Measurements from ENCODE around the gene CCNT2. TPM values are rescaled to one million over a fixed set of nuclear protein-coding genes. Genes with fewer than 3 reads are reported as not detected.

CCNT2 gene
- total RNA-seq, 1 experiment from 2014 or later = 41.7 TPM

- CTCF ChIA-PET = no interaction called here
- intact Hi-C loops (cut with micrococcal nuclease; ENCODE audit: unreplicated experiment) = no loop called here
- no peak for DNase-seq (ENCODE audit: low spot score)
- BruUV-seq (replicated peaks) = no TSS peak
- no peak overlapping the region for H3K27ac ChIP-seq (ENCODE audit: low read depth, low read length, poor library complexity, severe bottlenecking)
- peaks cover 6% of the 10 kb centered on the region for H3K4me1 ChIP-seq (ENCODE audit: insufficient read depth, low read length, poor library complexity, severe bottlenecking)
- POLR2A ChIA-PET (ENCODE audit: low non-redundant PET) = no interaction called here
- H3K27me3 ChIP-seq (replicated peaks; ENCODE audit: insufficient read depth, low read depth, low read length, poor library complexity) = no peaks in the 10 kb centered on the region
- TF ChIP-seq EZH2 (IDR thresholded peaks at IDR 0.05; ENCODE audit: borderline replicate concordance, low read depth, low read length, poor library complexity, severe bottlenecking) = no peak
- TF ChIP-seq, protein P1, sequence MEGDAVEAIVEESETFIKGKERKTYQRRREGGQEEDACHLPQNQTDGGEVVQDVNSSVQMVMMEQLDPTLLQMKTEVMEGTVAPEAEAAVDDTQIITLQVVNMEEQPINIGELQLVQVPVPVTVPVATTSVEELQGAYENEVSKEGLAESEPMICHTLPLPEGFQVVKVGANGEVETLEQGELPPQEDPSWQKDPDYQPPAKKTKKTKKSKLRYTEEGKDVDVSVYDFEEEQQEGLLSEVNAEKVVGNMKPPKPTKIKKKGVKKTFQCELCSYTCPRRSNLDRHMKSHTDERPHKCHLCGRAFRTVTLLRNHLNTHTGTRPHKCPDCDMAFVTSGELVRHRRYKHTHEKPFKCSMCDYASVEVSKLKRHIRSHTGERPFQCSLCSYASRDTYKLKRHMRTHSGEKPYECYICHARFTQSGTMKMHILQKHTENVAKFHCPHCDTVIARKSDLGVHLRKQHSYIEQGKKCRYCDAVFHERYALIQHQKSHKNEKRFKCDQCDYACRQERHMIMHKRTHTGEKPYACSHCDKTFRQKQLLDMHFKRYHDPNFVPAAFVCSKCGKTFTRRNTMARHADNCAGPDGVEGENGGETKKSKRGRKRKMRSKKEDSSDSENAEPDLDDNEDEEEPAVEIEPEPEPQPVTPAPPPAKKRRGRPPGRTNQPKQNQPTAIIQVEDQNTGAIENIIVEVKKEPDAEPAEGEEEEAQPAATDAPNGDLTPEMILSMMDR (conservative IDR thresholded peaks at IDR 0.05; ENCODE audit: low read depth, low read length) = no peak
- peaks cover 59% of the 10 kb centered on the region for H3K36me3 ChIP-seq (ENCODE audit: insufficient read depth, low read length, poor library complexity, severe bottlenecking)
- H3K4me3 ChIP-seq (ENCODE audit: low read depth, low read length, poor library complexity, severe bottlenecking) = no peak overlapping the region
- no peaks in the 10 kb centered on the region for H3K9me3 ChIP-seq (ENCODE audit: low read depth, low read length, poor library complexity, severe bottlenecking)
Observed at GRCh38 chr2:134943540-134943939, 24.9 kb downstream of the CCNT2 start.

DNA sequence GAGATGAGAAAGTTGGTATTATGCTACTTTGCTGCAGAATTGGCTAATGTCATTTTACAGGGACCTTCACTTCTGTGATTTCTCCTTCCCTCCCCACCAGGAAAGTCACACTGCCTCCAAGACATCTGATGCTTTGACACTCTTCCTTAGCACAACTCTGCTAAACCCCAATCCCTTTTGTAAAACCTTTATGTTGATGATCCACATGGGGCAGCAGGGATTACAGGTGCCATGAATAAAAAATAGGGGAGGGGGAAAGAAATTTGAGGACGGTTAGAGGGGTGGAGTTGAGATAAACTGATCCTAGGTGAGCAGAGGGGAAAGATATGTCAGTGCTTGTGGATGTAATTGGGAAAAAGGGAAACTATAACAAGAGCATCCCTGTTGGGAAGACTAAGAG, 26.4 kb downstream of the CCNT2 start:
- Histone ChIP-seq H3K4me1 (ENCODE audit: insufficient read depth, low read length, poor library complexity, severe bottlenecking) (peaks cover 6% of the 10 kb centered on the region), H3K9me3 (ENCODE audit: low read depth, low read length, poor library complexity, severe bottlenecking) (no peaks in the 10 kb centered on the region), H3K4me3 (ENCODE audit: low read depth, low read length, poor library complexity, severe bottlenecking) (no peak overlapping the region), H3K36me3 (ENCODE audit: insufficient read depth, low read length, poor library complexity, severe bottlenecking) (peaks cover 55% of the 10 kb centered on the region), H3K27ac (ENCODE audit: low read depth, low read length, poor library complexity, severe bottlenecking) (no peak overlapping the region), H3K27me3 (replicated peaks; ENCODE audit: insufficient read depth, low read depth, low read length, poor library complexity) (no peaks in the 10 kb centered on the region)
- CTCF ChIA-PET = no interaction called here
- intact Hi-C loops (cut with micrococcal nuclease; ENCODE audit: unreplicated experiment) = no loop called here
- DNase-seq (ENCODE audit: low spot score) = no peak
- no TSS peak for BruUV-seq (replicated peaks)
- TF ChIP-seq, protein P1 (conservative IDR thresholded peaks at IDR 0.05; ENCODE audit: low read depth, low read length) = no peak
- no peak for TF ChIP-seq EZH2 (IDR thresholded peaks at IDR 0.05; ENCODE audit: borderline replicate concordance, low read depth, low read length, poor library complexity, severe bottlenecking)
- POLR2A ChIA-PET (ENCODE audit: low non-redundant PET) = no interaction called here

DNA sequence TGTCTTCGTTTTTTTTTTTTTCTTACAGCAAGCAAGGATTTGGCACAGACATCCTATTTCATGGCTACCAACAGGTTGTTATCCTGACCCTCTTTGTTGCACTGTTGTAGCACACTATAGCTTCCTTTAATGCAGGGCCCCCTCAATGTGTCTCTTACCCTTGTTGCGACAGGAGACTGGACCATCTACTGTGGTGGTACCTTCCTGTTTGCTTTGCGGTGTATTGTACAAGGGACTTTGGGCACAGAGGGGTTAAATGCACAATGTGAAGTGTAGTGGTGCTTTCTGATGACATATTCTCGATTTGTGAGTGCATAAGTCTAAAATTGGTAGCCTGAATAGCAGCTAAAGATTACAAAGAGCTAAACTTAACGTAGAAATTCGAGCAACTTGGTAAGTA, 27.5 kb downstream of the CCNT2 start:
- ChIA-PET CTCF (no interaction called here), POLR2A (ENCODE audit: low non-redundant PET) (no interaction called here)
- Histone ChIP-seq H3K9me3 (ENCODE audit: low read depth, low read length, poor library complexity, severe bottlenecking) (no peaks in the 10 kb centered on the region), H3K36me3 (ENCODE audit: insufficient read depth, low read length, poor library complexity, severe bottlenecking) (peaks cover 48% of the 10 kb centered on the region), H3K4me1 (ENCODE audit: insufficient read depth, low read length, poor library complexity, severe bottlenecking) (peaks cover 6% of the 10 kb centered on the region), H3K27me3 (replicated peaks; ENCODE audit: insufficient read depth, low read depth, low read length, poor library complexity) (no peaks in the 10 kb centered on the region), H3K4me3 (ENCODE audit: low read depth, low read length, poor library complexity, severe bottlenecking) (no peak overlapping the region), H3K27ac (ENCODE audit: low read depth, low read length, poor library complexity, severe bottlenecking) (no peak overlapping the region)
- no peak for DNase-seq (ENCODE audit: low spot score)
- TF ChIP-seq, protein P1 (conservative IDR thresholded peaks at IDR 0.05; ENCODE audit: low read depth, low read length) = no peak
- no peak for TF ChIP-seq EZH2 (IDR thresholded peaks at IDR 0.05; ENCODE audit: borderline replicate concordance, low read depth, low read length, poor library complexity, severe bottlenecking)
- intact Hi-C loops (cut with micrococcal nuclease; ENCODE audit: unreplicated experiment) = no loop called here
- no TSS peak for BruUV-seq (replicated peaks)
